GM18907 (cell line): ENCODE measurements around the gene GARIN6.
A peak's percentile ranks its signal among the peaks of the same experiment; 100 is the strongest.
"Not testable (repeated sequence)": the region's sequence is repeated elsewhere in the genome, so short reads cannot be mapped to it uniquely, and the experiment has no call there.

Source experiments
- ATAC-seq: cut with Tn5 transposase; IDR thresholded peaks from one replicate; pipeline ENCODE4 v1.9.1; 2021; ENCODE audit warnings: mild to moderate bottlenecking, moderate library complexity; ENCODE audit not compliant: unreplicated experiment

GARIN6 gene

DNA sequence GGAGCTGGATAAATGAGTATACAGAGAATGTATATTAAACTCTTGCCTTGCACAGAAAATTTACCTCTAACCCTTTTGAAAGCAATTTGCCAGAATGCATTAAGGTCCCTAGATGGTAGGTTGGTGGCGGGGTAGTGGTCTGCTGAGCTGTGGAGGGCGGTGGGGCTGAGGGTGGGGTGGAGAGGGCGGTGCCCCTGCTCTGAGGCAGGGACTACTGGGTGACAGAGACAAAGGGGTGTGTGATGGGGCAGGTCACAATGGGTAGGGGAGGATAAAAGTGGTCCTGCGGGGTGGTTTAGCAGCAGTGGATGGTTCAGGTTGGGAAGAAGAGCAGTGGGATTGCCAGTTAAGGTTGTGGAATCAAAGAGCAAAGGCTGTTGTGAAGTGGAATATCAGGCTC, at the start of gene GARIN6:
TSS of gene GARIN6 (plus strand) at position 301 of the 400 bp plus-strand sequence. CDS start 422 bp downstream, outside the sequence.
- no peak for ATAC-seq

DNA sequence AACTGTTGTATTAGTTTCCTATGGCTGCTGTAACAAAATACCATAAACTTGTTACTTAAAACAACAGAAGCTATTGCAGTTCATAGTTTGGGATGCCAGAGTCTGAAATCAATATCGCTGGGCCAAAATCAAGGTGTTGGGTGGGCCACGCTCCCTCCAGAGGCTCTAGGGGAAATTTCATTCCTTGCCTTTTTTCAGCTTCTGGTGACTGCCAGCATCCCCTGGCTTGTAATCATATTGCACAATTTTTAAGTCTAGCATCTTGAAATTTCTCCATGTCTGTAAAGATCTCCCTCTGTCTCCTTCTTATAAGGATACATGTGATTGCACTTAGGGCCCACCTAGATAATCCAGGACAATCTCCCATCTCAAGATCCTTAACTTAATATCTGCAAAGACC, 48.8 kb upstream of the GARIN6 start:
- ATAC-seq = no peak

DNA sequence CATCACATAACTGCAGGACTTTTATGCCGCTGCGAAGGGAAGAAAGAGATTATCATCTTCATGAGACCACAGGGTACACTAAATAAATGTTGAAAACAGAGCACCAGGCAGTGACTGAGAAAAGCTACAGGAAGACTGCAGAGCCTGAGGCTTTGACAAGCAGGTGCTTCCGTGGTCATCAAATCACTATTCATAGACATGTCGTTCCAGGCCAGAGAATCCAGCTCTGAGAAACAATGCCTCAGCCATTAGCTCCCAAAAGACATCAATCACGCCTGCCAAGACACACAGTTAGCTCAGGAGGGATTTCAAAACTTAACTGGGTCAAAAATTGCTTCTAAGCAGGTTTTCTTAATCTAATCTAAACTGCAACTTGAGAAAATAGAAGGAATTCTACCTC, 47.2 kb upstream of the GARIN6 start:
- ATAC-seq = peak; percentile 99

DNA sequence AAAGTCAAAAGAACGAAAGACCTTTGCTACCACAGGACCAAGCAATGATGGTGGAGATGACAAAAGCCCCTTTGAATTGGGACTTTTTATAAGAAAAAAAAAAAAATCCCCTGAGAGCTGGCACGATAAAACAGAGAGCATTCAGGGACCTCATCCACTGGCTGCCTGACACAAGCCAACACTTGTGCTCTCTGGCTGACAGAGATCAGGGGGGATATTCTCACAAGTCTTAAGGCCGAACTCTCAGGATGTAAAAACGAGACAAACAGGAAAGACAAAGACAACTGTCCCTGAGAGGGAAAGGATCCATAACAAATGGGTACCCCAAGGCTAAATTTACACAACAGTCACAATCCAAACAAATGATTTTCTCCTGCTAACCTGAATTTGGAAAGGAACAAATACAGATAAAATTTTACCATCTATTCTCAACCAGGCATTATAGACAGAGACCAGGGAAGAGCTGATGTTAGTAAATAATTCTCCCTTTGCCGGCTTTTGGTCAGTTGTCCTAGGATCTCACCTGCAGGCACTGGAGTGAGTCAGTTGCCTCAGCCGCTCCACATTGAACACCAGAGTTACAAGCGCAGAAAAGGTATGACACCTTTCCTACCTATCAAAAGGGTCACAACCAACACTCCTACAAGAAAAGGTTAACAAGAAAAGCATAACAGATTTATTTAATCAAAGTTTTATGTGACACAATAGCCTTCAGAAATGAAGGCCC, 37.9 kb upstream of the GARIN6 start:
- ATAC-seq = no peak

DNA sequence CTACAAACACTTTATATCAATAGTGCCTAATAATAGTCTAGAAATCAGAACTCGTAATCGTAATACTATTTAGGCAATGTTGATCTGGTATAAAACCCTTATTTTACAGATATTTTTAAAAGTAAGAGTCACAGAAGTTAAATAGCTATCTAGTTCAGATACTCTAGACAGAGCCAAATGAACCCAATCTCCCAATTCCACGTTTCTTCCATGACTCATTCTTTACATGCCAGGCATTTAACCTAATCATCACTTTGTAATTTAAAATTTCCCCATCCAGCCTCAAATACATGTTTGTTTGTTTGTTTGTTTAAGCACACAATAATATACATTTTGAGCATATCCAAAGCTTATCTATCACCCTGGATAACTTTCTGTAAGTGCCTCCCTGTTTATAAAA, 36.4 kb upstream of the GARIN6 start:
- ATAC-seq = no peak

DNA sequence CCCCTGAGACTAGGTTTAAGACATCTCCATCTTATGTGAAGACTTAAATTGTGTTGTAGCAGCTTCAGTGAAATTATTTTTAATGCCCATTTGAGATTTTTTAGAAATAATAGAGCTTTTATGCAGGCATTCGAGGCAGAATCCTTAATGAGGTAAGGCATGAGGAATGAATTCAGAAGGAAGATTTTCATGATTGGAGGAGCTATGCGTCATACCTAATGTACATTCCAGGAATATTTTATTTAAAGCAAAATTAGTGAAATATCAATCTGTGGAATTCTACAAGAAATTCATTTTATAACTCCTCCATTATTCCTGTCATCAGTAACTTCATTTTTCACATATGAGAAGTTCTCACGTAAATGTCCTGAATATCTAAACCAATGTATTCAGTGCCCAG, 36.0 kb upstream of the GARIN6 start:
- ATAC-seq = no peak

DNA sequence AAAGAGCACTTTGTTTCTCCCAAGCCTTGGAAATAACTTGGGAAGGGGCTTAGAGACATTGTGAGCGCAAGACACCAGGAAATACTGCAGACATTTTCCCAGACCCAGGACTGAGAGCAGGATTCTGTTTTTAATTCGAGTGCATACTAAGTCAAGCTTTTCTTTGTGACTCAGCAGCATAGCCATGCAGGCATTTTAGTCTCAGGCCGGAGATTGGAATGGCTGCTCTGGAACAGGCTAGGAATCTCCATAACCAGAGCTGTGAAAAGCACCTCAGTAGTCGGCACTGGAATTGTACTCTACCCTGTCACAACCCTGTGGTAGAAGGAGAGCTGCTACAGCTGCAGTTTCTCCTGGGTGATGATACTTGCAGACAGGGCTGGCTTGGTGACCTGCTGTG, 28.9 kb upstream of the GARIN6 start:
- peak; percentile 20 for ATAC-seq

DNA sequence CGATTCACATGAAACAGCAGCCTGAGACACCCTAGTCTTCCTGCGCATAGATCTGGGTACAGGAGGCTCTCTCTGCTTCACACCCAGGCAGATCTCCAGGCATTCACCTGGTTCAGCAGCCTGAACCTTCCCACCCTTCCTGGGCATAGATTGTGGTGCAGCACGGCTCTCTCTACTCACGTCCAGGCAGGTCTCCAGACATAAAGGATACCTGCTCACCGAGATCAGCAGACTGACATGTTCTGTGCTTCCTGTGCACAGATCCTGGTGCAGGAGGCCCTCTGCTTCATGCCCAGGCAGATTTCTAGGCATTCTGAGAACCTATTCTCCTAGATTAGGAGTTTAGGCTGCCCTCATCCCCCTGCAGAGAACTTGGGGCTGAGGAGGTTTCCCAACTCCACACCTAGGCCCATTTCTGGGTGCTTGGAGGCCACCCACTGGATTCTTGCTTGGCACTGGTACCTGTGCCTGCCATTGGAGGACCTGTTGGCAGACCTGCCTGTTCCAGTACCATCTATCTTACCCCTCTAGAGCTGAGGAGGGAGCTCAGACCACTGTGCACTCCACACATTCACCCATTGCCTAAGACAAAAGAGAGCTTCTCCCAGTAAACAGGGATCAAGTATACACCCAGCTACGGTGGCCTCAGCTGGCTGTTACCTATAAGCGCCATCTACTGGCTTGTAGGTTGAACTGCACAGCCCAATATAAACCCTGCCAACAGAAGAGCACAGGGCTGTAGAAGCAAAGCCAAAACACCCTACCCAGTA, 28.0 kb upstream of the GARIN6 start:
- ATAC-seq = peak; percentile 97

DNA sequence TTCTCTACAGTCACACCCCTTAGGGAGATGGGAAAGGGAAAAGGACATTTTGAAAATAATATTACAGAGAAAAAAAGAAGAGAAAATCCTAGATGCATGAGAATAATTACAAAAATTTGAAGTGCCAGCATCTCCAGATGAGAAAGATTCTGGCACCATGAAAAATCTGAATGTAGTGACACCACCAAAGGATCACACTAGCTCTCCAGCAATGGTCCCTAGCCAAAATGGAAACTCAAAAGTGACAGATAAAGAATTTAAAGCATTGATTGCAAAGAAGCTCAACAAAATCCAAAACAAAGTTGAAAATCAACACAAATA, 27.4 kb upstream of the GARIN6 start:
- ATAC-seq = no peak

DNA sequence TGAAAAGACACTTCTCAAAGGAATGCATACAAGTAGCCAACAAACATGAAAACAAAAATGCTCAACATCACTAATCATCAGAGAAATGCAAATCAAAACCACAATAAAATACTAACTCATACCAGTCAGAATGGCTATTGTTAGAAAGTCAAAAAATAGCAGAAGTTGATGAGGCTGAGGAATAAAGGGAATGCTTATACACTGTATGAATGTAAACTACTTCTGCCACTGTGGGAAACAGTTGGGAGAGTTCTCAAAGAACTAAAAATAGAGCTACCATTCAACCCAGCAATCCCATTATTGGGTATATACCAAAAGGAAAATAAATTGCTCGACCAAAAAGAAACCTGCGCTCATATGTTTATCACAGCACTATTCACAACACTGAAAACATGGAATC, 23.0 kb upstream of the GARIN6 start:
- not testable (repeated sequence) for ATAC-seq

DNA sequence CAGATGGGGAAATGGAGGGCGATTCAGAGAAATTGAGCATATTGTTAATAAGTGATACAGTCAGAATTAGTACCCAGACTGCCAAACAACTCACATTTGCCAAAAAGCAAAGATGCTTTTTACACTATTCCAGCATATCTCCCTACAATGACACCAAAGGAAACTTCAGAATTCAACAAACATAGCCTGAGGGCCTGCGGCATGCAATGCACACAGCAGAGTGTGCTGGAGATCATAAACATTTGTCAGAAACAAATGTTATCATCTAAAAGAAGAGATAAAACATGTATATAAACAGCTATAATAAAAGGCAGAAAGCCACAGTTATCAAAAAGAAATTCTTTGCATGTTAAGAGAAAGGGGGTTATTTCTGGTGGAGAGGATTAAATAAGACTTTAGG, 20.1 kb upstream of the GARIN6 start:
- ATAC-seq = no peak

DNA sequence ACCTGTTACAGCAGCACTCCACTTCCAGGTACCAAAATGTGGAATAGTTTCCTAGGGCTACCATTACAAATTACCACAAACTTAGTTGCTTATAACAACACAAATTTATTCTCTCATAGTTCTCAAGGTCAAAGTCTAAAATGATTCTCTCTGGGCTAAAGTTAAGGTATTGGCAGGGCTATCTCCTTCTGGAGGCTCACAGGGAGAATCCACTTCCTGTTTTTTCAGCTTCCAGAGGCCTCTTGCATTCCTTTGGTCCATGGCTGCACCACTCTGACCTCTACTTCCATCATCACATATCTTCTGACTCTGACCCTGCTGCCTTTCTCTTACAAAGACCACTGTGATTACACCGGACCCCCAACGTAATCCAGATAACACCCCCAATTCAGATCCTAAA, 2.9 kb upstream of the GARIN6 start:
- no peak for ATAC-seq

DNA sequence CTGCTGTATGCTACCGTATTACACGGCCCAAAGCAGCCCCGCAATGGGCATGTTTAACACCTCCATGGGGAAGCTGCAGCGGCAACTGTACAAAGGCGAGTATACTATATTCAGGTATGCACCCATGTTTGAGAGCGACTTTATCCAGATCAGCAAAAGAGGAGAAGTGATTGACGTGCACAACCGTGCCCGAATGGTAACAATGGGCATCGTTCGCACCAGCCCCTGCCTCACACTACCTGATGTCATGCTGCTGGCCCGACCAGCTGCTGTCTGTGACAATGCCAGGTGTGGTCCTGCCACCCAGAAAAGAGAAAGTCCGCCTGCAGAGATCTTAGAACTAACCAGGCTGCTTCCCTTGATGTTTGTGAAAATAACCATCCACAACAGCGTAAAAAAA, 630 bp downstream of the GARIN6 start:
- no peak for ATAC-seq

DNA sequence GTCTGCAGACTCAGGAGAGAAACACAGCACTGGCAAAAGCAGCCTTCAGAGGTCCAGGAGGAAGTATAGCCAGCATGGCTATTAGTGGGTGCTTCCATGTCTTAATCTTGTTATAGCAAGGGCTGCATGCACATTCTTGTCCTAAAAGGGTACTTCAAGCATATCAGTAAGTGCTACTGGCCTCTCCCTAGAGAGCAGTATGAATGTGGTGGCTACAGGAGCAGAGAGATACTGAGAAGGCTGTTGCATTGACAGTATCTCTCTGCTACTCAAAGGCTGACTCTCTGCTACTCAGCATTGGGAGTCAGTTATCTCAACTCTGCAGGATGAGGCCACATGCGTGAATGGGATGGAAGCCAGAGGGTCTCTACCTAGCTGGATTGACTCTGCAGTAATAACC, 2.0 kb downstream of the GARIN6 start:
- no peak for ATAC-seq

DNA sequence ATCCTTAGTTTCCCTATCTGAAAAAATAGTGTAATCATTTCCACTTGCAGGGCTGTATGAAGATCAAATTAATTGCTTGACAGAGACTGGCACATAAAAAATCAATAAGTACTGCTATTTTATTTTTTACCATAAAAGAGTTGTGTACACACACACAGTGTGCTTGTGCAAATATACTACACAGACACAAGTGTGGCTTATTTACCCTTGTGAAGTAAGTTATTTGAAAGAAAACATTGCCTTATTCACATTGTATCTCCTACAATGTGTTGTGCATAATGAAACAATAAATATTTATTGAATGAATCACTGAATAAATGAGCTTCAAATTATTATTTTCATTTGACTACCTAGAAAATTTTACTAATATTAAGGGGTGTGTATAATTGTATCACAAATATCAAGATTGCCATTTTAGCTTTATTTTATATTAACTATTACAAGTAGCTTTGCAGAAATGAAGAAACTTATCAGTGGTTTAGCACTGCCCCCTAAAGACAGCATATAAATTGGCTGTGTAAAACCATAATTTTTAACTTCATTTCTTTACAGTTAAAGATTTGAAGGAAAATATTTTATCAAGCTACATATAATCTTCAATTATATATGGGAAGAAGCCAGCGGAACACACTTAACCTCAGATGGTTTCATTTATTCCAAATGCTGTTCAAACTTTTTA, 11.3 kb downstream of the GARIN6 start:
- ATAC-seq = no peak

DNA sequence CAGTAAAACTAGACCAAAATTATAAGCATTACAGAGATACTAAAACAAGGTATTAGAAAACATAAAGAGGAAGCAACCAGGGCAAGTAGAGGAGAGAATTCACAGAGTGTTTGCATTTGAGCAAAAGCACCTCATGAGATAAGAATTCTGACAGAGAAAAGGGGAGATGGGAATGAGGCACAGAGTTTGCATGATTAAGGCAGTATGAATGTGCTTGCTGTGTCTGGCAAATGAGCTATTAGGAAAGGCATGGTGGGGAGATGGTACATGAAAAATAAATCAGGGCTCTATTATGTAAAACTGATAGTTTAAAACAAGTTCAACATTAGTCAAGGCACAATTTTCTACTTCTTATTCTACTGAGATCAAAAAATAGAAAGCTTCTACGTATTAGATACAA, 23.1 kb downstream of the GARIN6 start:
- no peak for ATAC-seq

DNA sequence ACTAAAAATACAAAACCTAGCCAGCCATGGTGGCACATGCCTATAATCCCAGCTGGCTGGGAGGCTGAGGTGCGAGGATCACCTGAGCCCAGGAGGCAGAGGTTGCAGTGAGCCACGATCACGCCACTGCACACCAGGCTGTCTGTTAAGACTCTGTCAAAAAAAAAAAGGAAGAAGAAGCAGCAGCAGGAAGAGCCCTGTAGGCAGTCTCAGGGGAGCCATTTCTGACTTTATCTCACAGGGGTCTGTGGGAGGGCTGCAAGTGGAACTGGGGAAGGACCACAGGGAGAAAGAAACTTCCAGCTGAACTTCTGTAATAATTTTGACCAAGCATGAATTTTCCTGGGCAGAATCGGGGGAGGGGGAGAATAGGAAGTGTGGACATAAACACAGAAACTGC, 32.7 kb downstream of the GARIN6 start:
- no peak for ATAC-seq

DNA sequence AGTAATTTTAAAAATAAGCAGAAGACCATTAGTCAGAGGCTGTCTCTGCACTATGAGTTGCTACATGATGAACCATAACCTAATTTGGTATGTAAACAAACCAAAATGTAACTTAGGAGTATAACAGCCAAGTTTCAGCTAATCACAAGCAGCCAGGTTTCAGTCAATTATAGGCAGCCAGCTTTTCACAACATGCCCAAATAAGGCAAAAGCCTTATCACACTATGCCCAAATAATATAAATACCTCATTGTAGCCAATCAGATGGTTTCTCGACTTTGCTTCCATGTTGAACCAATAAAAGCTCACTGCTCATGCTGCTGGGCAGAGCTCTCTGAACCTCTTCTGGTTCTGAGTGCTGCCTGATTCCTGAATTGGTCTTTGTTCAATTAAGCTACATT, 38.6 kb downstream of the GARIN6 start:
- ATAC-seq = no peak

DNA sequence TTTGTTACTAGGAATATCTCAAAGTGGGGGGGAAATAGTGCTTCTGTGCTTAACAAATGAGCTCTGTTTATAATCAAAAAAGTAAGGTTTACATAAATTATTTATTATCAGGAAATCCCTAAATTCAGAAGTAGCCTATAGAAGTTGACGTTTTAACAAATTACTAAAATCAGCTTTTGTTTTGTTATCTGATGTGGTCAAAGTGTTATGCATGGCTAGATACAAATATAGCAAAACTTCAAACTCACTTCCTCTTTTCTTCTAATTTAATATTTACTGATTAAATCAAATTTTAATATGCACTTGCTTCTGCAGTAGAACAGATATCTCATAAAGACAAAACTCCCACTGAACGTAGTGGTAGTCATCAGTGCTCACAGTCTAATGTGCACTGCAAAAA, 47.5 kb downstream of the GARIN6 start:
- ATAC-seq = peak; percentile 42
